H9 (cell line): ENCODE results near the gene DENND1C. TPM values are rescaled to one million over a fixed set of nuclear protein-coding genes. Genes with fewer than 3 reads are reported as not detected.

Source experiments
- DNase-seq: peaks from one replicate; pipeline ENCODE4 v3.0.0-alpha.2; 2017
- H2AFZ ChIP-seq: one replicate; pipeline ENCODE4 v1.6.1; 2013; ENCODE audit warnings: mild to moderate bottlenecking, low read length, control low read depth, moderate library complexity
- H2AK5ac ChIP-seq: 2 replicates; pipeline ENCODE4 v1.6.1; 2013; ENCODE audit warnings: low read length, control low read depth, mixed read lengths; ENCODE audit not compliant: insufficient read length
- H2BK120ac ChIP-seq: one replicate; pipeline ENCODE4 v1.6.1; 2013; ENCODE audit warnings: low read depth, mild to moderate bottlenecking, low read length, control low read depth, inconsistent platforms; ENCODE audit not compliant: poor library complexity, severe bottlenecking
- H2BK12ac ChIP-seq: 2 replicates; pipeline ENCODE4 v1.6.1; 2013; ENCODE audit warnings: low read length, control low read depth, mixed read lengths, low read depth; ENCODE audit not compliant: insufficient read length
- H2BK15ac ChIP-seq: 2 replicates; pipeline ENCODE4 v1.6.1; 2013; ENCODE audit warnings: low read depth, low read length, control low read depth
- H2BK20ac ChIP-seq: one replicate; pipeline ENCODE4 v1.6.1; 2013; ENCODE audit warnings: low read depth, mild to moderate bottlenecking, low read length, control low read depth, inconsistent platforms; ENCODE audit not compliant: poor library complexity, severe bottlenecking
- H2BK5ac ChIP-seq: 2 replicates; pipeline ENCODE4 v1.6.1; 2013; ENCODE audit warnings: low read length, control low read depth, mixed read lengths; ENCODE audit not compliant: insufficient read length
- H3K14ac ChIP-seq: 2 replicates; pipeline ENCODE4 v1.6.1; 2013; ENCODE audit warnings: low read length, control low read depth; ENCODE audit not compliant: insufficient read depth
- H3K18ac ChIP-seq: 2 replicates; pipeline ENCODE4 v1.6.1; 2013; ENCODE audit warnings: low read depth, mild to moderate bottlenecking, mixed read lengths, low read length, control low read depth; ENCODE audit not compliant: insufficient read length
- H3K23ac ChIP-seq: 2 replicates; pipeline ENCODE4 v1.6.1; 2013; ENCODE audit warnings: low read length, control low read depth, mixed read lengths, low read depth; ENCODE audit not compliant: insufficient read length
- H3K23me2 ChIP-seq: 2 replicates; pipeline ENCODE4 v1.6.1; 2013; ENCODE audit warnings: low read depth, mild to moderate bottlenecking, mixed read lengths, low read length, control low read depth; ENCODE audit not compliant: insufficient read length, poor library complexity, severe bottlenecking
- H3K27ac ChIP-seq: 2 replicates; pipeline ENCODE4 v1.5.1; 2013; ENCODE audit warnings: low read length, control low read depth, mixed read lengths, low read depth; ENCODE audit not compliant: insufficient read length
- H3K27me3 ChIP-seq: 2 replicates; pipeline ENCODE4 v1.6.1; 2013; ENCODE audit warnings: low read length, control low read depth, inconsistent platforms; ENCODE audit not compliant: insufficient read depth
- H3K4ac ChIP-seq: 2 replicates; pipeline ENCODE4 v1.6.1; 2013; ENCODE audit warnings: low read depth, mild to moderate bottlenecking, control low read depth, inconsistent platforms, low read length, moderate library complexity
- H3K4me1 ChIP-seq: 2 replicates; pipeline ENCODE4 v1.6.1; 2013; ENCODE audit warnings: low read length, control low read depth, inconsistent platforms; ENCODE audit not compliant: insufficient read depth
- H3K4me2 ChIP-seq: 2 replicates; pipeline ENCODE4 v1.6.1; 2013; ENCODE audit warnings: low read length, control low read depth, mixed read lengths; ENCODE audit not compliant: insufficient read length, insufficient read depth
- H3K56ac ChIP-seq: 2 replicates; pipeline ENCODE4 v1.6.1; 2013; ENCODE audit warnings: low read depth, mild to moderate bottlenecking, mixed read lengths, low read length, control low read depth; ENCODE audit not compliant: insufficient read length
- H3K79me1 ChIP-seq: 2 replicates; pipeline ENCODE4 v1.6.1; 2013; ENCODE audit warnings: low read depth, mild to moderate bottlenecking, moderate library complexity, low read length, control low read depth, inconsistent platforms; ENCODE audit not compliant: insufficient read depth, poor library complexity, severe bottlenecking
- H3K79me2 ChIP-seq: 2 replicates; pipeline ENCODE4 v1.6.1; 2013; ENCODE audit warnings: low read length, control low read depth, inconsistent platforms; ENCODE audit not compliant: insufficient read depth
- H3K9ac ChIP-seq: 2 replicates; pipeline ENCODE4 v1.6.1; 2013; ENCODE audit warnings: low read length, control low read depth, mixed read lengths; ENCODE audit not compliant: insufficient read length; ENCODE audit errors: extremely low read depth
- H3K9me3 ChIP-seq: one replicate; pipeline ENCODE4 v1.6.1; 2013; ENCODE audit warnings: low read depth, low read length, inconsistent platforms; ENCODE audit not compliant: control insufficient read depth
- H3T11ph ChIP-seq: one replicate; pipeline ENCODE4 v1.6.1; 2013; ENCODE audit warnings: mild to moderate bottlenecking, low read length, control low read depth, inconsistent platforms
- H4K20me1 ChIP-seq: one replicate; pipeline ENCODE4 v1.6.1; 2013; ENCODE audit not compliant: control insufficient read depth, insufficient read length, insufficient read depth
- H4K5ac ChIP-seq: 2 replicates; pipeline ENCODE4 v1.6.1; 2013; ENCODE audit warnings: low read depth, mild to moderate bottlenecking, mixed read lengths, low read length, control low read depth; ENCODE audit not compliant: insufficient read length
- H4K8ac ChIP-seq: replicated peaks from 2 replicates; pipeline ENCODE4 v1.6.1; 2013; ENCODE audit warnings: low read length, control low read depth, mixed read lengths, low read depth; ENCODE audit not compliant: insufficient read length
- H4K91ac ChIP-seq: 2 replicates; pipeline ENCODE4 v1.6.1; 2013; ENCODE audit warnings: low read depth, mild to moderate bottlenecking, moderate library complexity, mixed read lengths, low read length, control low read depth; ENCODE audit not compliant: insufficient read length
- H3K27ac Mint-ChIP-seq, 3 experiments: 2 replicates in 2 of 3; 3 replicates in 1 of 3; pipeline ENCODE4 v1.8.0; 2020 to 2021; ENCODE audit warnings: mixed read lengths in 3 of 3, mild to moderate bottlenecking in 1 of 3, moderate library complexity in 1 of 3
- H3K27me3 Mint-ChIP-seq: 2 replicates; pipeline ENCODE4 v1.8.0; 2021; ENCODE audit warnings: low read depth, mild to moderate bottlenecking, moderate library complexity, mixed read lengths
- H3K36me3 Mint-ChIP-seq, 3 experiments: 2 replicates in 2 of 3; 3 replicates in 1 of 3; pipeline ENCODE4 v1.8.0; 2020 to 2021; ENCODE audit warnings: low read depth in 3 of 3, mixed read lengths in 3 of 3; ENCODE audit not compliant: insufficient read depth in 1 of 3
- H3K4me1 Mint-ChIP-seq, 2 experiments: 2 replicates each; pipeline ENCODE4 v1.8.0; 2020; ENCODE audit warnings: mixed read lengths in 2 of 2
- H3K4me3 Mint-ChIP-seq, 2 experiments: 2 replicates in 1 of 2; 3 replicates in 1 of 2; pipeline ENCODE4 v1.8.0; 2020 to 2021; ENCODE audit warnings: mild to moderate bottlenecking in 2 of 2, mixed read lengths in 2 of 2, moderate library complexity in 1 of 2
- H3K9me3 Mint-ChIP-seq, 2 experiments: 2 replicates in 1 of 2; 3 replicates in 1 of 2; pipeline ENCODE4 v1.8.0; 2020; ENCODE audit warnings: mild to moderate bottlenecking in 2 of 2, mixed read lengths in 2 of 2, moderate library complexity in 1 of 2
- WGBS: extraction: QIAGEN DNeasy Blood & Tissue Kit; methylation state at CpG from one replicate; pipeline ENCODE4 v1.1.7; 2013; ENCODE audit warnings: missing lambda C conversion rate, low lambda C conversion rate, mixed read lengths; ENCODE audit not compliant: insufficient read length; ENCODE audit errors: extremely low coverage; 5-methylcytosine and 5-hydroxymethylcytosine counted together
- total RNA-seq: library from RNA; stranded (reverse); gene quantifications from 2 replicates; pipeline ENCODE4 v1.2.1, GENCODE V29; 2021
- TF ChIP-seq, protein P1 (sequence below): fragments of 200-600 bp; sonication (generic); conservative IDR thresholded peaks from 3 replicates; pipeline ENCODE4 v1.8.0; 2021; ENCODE audit warnings: antibody characterized with exemption, mild to moderate bottlenecking

The DENND1C gene
- total RNA-seq, 1 experiment from 2014 or later = 2.4 TPM

- H2AFZ ChIP-seq = no peak overlapping the region
- DNase-seq = no peak
- no peak overlapping the region for H4K91ac ChIP-seq
- H2AK5ac ChIP-seq = no peak overlapping the region
- H3T11ph ChIP-seq = no peak overlapping the region
- no peaks in the 10 kb centered on the region for H3K27me3 ChIP-seq
- no peak overlapping the region for H4K5ac ChIP-seq
- no peak overlapping the region for H3K23ac ChIP-seq
- H3K79me2 ChIP-seq = no peaks in the 10 kb centered on the region
- Mint-ChIP-seq H3K4me3 (no peak overlapping the region), H3K27ac (no peak overlapping the region), H3K9me3 (no peaks in the 10 kb centered on the region; a peak in 1 of 5 replicates), H3K4me1 (no peaks in the 10 kb centered on the region; a peak in 1 of 4 replicates), H3K27me3 (peaks cover 5% of the 10 kb centered on the region), H3K36me3 (peaks cover 8 to 19% (median 14%) of the 10 kb centered on the region in 3 experiments; a peak in 6 of 7 replicates)
- no CpG with 5 or more reads among the region's 13 CpGs for WGBS
- H3K4me2 ChIP-seq = no peak overlapping the region
- TF ChIP-seq, protein P1, sequence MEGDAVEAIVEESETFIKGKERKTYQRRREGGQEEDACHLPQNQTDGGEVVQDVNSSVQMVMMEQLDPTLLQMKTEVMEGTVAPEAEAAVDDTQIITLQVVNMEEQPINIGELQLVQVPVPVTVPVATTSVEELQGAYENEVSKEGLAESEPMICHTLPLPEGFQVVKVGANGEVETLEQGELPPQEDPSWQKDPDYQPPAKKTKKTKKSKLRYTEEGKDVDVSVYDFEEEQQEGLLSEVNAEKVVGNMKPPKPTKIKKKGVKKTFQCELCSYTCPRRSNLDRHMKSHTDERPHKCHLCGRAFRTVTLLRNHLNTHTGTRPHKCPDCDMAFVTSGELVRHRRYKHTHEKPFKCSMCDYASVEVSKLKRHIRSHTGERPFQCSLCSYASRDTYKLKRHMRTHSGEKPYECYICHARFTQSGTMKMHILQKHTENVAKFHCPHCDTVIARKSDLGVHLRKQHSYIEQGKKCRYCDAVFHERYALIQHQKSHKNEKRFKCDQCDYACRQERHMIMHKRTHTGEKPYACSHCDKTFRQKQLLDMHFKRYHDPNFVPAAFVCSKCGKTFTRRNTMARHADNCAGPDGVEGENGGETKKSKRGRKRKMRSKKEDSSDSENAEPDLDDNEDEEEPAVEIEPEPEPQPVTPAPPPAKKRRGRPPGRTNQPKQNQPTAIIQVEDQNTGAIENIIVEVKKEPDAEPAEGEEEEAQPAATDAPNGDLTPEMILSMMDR = no peak
- H2BK15ac ChIP-seq = no peak overlapping the region
- H2BK12ac ChIP-seq = no peak overlapping the region
- no peaks in the 10 kb centered on the region for H3K23me2 ChIP-seq
- no peak overlapping the region for H3K56ac ChIP-seq
- H3K9me3 ChIP-seq = no peaks in the 10 kb centered on the region
- H3K4me1 ChIP-seq = no peaks in the 10 kb centered on the region
- H4K8ac ChIP-seq = no peak overlapping the region
- H2BK20ac ChIP-seq = no peak overlapping the region
- no peaks in the 10 kb centered on the region for H3K79me1 ChIP-seq
- H3K18ac ChIP-seq = no peak overlapping the region
- H4K20me1 ChIP-seq = peaks cover 2% of the 10 kb centered on the region
- H3K4ac ChIP-seq = no peak overlapping the region
- H3K9ac ChIP-seq = no peak overlapping the region
- H3K27ac ChIP-seq = no peak overlapping the region
- H3K14ac ChIP-seq = no peak overlapping the region
- no peak overlapping the region for H2BK5ac ChIP-seq
- no peak overlapping the region for H2BK120ac ChIP-seq
Observed at GRCh38 chr19:6442087-6442688, 39.4 kb downstream of the DENND1C start.
